GM12891 (cell line): ENCODE results near the gene MEF2C.

Experiments
- POLR2A ChIP-seq: IDR thresholded peaks from 2 replicates; pipeline ENCODE4 v1.6.1; 2011; ENCODE audit warnings: low read depth, low read length, control low read depth
- POLR2AphosphoS5 ChIP-seq: IDR thresholded peaks from 2 replicates; pipeline ENCODE4 v1.6.1; 2011; ENCODE audit warnings: low read depth, low read length, control low read depth
- TAF1 ChIP-seq: IDR thresholded peaks from 2 replicates; pipeline ENCODE4 v1.6.1; 2011; ENCODE audit warnings: low read depth, low read length, control low read depth

DNA sequence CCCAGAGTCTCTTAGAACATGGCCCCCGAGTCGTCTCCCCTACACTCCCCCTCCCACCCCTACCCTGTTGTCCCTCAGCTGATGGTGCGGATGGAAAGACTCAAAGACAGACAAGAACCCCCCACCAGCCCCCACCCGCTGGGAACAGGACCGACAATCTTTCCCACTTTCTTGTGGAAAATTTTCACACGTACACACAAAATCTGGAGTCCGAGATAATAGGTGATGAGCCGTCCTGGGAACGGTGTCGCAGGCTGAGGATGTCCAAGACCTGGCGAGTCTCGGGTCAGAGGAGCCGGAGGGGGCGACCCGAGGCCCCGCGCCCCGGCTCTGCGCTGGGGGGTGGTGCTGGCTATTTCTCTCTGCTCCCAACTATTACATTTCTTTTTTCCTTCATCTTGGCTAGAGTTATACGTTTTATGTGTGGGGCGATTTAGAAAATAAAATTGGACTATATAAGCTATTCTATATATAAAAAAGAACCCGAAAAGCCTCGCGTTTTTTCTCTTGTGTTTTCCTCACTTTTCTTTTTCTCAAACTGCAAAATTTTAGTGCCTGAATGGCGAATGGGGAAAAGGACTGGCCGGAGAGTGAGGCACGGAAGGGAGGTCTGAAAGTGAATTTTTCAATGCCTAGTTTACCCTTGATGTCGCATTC, 188.8 kb downstream of the MEF2C start:
- TF ChIP-seq POLR2AphosphoS5 (no peak), POLR2A (no peak), TAF1 (no peak)
